Measurements from ENCODE around the gene MED8.

The MED8 gene

DNA sequence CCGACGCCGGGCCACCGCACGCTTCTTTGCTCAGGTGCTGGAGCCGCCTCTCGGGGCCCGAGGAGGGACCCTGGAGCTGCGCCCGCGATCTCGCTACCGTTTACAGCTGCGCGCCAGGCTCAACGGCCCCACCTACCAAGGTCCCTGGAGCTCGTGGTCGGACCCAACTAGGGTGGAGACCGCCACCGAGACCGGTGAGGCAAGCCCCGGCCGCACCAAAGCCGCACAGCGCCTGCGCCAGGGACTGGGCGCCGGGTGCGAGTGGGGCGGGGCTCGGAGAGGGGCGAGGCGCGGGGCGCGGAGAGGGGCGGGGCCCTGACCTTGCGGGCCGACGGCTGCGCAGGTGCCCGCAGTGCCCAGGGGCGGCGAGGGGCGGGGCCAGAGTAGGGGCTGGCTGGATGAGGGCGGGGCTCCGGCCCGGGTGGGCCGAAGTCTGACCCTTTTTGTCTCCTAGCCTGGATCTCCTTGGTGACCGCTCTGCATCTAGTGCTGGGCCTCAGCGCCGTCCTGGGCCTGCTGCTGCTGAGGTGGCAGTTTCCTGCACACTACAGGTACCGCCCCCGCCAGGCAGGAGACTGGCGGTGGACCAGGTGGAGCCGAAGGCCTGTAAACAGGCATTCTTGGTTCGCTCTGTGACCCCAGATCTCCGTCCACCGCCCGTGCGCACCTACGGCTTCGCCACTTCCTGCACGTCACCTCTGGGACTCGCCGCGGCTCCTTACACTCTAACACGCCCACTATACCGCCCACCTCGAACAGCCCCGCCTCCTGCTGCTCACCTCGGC lies 40.6 kb downstream of the MED8 start:
- H3K4me3 ChIP-seq (ENCODE audit: low read depth, low read length), result peak overlapping the region; percentile 59
- peak; percentile 85 for DNase-seq (ENCODE audit: low read depth)
- TF ChIP-seq, protein P1, sequence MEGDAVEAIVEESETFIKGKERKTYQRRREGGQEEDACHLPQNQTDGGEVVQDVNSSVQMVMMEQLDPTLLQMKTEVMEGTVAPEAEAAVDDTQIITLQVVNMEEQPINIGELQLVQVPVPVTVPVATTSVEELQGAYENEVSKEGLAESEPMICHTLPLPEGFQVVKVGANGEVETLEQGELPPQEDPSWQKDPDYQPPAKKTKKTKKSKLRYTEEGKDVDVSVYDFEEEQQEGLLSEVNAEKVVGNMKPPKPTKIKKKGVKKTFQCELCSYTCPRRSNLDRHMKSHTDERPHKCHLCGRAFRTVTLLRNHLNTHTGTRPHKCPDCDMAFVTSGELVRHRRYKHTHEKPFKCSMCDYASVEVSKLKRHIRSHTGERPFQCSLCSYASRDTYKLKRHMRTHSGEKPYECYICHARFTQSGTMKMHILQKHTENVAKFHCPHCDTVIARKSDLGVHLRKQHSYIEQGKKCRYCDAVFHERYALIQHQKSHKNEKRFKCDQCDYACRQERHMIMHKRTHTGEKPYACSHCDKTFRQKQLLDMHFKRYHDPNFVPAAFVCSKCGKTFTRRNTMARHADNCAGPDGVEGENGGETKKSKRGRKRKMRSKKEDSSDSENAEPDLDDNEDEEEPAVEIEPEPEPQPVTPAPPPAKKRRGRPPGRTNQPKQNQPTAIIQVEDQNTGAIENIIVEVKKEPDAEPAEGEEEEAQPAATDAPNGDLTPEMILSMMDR (IDR thresholded peaks at IDR 0.05; ENCODE audit: control insufficient read depth, extremely low read depth, insufficient read depth), result no peak

DNA sequence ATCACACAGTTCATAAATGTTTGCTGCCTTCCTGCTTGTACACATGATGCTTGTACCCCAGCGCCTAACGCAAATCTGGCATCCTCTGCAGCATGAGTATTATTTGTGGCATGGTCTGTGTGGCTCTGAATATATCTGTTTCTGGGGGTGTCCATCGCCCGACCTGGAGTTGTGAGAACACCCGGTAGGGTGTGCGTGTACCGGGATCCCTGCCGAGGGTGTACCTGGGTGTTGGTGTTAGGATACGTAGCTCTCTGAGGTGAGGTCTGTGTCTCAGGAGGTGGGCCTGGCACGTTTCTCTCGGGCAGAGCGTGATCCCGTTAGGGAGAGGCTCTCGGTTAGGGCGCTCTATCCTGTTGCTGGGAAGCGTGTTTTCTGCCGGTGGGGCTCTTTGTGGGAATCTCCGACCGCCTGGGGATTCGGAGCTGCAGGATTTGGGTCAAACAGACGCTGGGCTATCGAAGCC lies 41.2 kb downstream of the MED8 start:
- H3K4me3 ChIP-seq (ENCODE audit: low read depth, low read length), result peak overlapping the region; percentile 59
- TF ChIP-seq, protein P1 (IDR thresholded peaks at IDR 0.05; ENCODE audit: control insufficient read depth, extremely low read depth, insufficient read depth), result no peak
- DNase-seq (ENCODE audit: low read depth), result no peak

DNA sequence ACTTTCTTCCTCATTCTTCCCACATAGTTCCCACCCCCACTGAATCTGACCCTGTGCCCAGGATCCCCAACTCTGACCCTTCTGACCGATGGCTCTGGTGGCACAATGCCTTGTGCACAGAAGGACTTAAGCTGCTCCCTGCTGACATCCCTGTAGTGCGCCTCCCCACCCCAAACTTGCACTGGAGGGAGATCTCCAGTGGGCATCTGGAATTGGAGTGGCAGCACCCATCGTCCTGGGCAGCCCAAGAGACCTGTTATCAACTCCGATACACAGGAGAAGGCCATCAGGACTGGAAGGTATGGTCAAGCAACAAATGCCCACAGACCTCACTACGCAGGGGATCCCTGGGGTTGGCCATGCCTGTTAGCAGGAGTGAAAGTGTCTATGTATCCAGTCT lies 43.0 kb downstream of the MED8 start:
- no peak for DNase-seq (ENCODE audit: low read depth)
- TF ChIP-seq, protein P1 (IDR thresholded peaks at IDR 0.05; ENCODE audit: control insufficient read depth, extremely low read depth, insufficient read depth), result no peak
- H3K4me3 ChIP-seq (ENCODE audit: low read depth, low read length), result no peak overlapping the region

DNA sequence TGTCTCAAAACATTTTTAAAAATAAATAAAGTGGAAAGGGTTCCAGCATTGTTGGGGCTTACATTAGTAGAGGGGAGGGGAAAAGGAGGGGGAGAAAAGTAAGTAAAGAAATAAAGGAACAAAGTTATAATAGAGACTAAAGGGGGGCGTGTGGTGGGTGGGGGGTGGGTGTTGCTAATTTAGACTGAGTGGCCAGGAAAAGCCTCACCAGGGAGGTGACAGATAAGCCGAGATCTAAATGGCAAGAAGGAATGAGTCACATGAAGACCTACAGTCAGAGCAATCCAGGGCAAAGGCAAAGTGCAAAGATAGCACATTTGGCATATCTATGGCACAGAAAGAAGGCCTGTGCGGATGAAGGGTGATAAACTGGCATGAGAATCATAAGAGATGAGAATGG lies 44.5 kb downstream of the MED8 start:
- no peak for DNase-seq (ENCODE audit: low read depth)
- no peak overlapping the region for H3K4me3 ChIP-seq (ENCODE audit: low read depth, low read length)
- TF ChIP-seq, protein P1 (IDR thresholded peaks at IDR 0.05; ENCODE audit: control insufficient read depth, extremely low read depth, insufficient read depth), result no peak

DNA sequence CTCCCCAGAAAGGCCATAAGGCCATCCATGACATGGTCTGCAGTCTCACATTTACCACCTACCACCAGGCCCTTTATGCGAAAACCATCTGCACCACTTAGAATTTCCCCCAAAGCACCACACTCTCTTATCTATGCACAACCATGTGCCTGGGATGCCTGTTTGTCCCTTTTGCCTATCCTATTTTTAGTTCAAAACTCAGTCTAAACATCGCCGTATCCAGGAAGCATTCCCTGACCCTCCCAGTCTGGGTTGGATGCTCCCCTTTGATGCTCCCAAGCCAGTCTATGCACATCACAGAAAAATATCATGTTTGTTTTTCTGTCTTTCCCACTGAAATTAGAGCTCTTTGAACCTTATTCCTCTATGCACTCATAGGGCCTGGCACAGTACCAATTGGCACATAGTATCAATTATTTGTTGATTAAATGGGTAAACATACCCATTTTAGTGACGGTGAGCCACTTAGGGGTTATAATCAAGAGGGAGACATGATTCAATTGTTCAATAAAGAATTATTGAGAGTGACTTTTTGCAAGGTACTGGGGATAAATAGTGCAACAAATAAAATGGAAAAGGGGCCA lies 45.2 kb downstream of the MED8 start:
- H3K4me3 ChIP-seq (ENCODE audit: low read depth, low read length), result no peak overlapping the region
- TF ChIP-seq, protein P1 (IDR thresholded peaks at IDR 0.05; ENCODE audit: control insufficient read depth, extremely low read depth, insufficient read depth), result no peak
- DNase-seq (ENCODE audit: low read depth), result no peak

DNA sequence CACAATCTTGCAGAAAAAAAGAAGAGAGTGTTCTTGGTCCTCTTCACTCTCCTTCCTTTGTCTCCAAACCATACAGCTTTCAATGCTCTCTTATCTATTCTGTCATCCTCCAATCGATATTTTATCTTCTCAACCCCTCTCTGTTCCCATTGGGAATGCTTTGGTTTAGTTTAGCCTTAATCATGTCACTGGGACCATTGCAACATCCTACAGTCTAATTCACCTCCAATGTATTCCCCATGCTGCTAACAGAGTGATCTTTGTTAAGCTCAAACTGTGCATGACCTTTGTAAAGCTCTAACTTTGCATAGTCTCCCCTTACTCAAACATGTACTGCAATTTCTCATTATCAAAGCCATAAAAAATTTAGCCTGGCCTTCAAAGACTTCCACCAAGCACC lies 49.0 kb downstream of the MED8 start:
- TF ChIP-seq, protein P1 (IDR thresholded peaks at IDR 0.05; ENCODE audit: control insufficient read depth, extremely low read depth, insufficient read depth), result no peak
- no peak overlapping the region for H3K4me3 ChIP-seq (ENCODE audit: low read depth, low read length)
- no peak for DNase-seq (ENCODE audit: low read depth)
